ENCODE measurements around the gene MRPL11.
A peak's percentile ranks its signal among the peaks of the same experiment; 100 is the strongest.
"Not testable (repeated sequence)": the region's sequence is repeated elsewhere in the genome, so short reads cannot be mapped to it uniquely, and the experiment has no call there.

The MRPL11 gene

DNA sequence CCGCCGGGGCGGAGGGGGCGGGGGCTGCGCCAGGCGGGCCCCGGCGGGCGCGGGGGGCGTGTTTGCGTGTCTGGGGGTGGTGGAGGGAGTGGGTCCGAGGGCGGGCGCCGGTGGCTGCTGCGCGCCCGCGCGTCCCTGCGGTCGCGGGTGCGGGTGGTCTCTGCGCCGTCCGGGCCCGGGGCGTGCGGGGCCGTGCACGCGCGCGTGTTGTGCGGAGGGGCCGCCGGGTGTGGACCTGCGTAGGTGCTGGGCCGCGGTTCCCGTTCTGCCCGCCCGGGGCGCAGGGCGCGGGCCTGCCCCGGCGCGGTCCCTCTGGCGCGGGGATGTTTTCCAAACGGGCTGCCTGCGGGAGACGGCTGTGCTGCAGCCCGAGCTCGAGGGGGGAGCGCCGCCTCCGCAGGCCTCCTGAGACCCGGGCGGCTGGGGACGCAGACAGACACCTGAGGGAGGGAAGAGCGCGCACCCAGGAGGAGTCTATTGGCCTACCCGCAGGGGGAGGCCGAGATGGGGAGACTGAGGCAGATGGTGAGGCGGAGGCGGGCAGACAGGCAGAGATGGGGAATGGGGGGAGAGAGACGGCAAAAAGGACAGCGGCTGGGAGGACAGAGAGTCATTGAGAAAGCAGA lies 28.5 kb upstream of the MRPL11 start:
- no peak for DNase-seq (ENCODE audit: low read depth, low spot score)

- peak; percentile 87 for DNase-seq (ENCODE audit: low read depth, low spot score)
These were observed 27.8 kb upstream of the MRPL11 start, which contains the start of gene PELI3 for GRCh38 chr11:66466225-66467033. Gene PELI3, plus strand, starts transcription at chr11:66466905. Its CDS starts 1,224 bp downstream, at chr11:66468129.

DNA sequence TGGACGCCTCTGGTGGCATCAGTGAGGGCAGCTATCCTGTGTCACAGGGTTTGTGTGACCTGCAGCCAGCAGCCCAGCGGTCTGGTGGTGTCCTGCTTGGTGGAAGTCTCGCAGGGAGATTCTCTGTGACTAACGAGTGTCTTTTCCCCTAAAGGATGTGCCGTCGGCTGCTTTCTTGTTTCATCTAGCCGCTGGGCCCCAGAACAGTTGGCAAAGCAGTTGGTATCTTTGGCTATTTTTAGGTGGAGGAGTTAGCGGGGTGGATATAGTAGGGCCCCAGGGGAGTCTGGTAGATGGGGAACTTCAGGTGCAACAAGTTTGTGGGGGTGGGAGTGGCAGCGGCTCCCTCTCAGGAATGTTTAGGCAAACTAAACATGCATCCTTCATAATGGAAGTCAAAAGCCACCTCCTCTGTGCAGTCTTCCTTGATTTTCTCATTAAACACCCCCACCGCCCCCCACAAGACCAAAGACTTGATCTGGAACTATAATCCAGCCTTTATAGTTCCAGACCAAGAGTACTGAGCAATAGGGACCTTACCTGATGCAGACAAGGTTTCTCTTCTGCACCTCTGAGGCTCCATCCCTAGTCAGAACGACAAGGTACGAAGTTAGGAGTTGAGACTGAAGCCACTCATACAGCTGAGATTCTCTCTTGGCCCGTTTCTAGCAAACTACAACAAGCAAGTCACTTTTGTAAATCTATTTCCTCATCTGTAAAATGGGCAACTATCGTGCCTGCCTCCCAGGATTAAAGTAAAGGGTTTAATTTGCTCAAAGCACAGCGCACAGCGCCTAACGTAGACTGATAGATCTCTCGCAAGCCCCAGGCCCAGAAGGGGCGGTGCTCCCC lies 27.0 kb upstream of the MRPL11 start:
- DNase-seq (ENCODE audit: low read depth, low spot score) = no peak

DNA sequence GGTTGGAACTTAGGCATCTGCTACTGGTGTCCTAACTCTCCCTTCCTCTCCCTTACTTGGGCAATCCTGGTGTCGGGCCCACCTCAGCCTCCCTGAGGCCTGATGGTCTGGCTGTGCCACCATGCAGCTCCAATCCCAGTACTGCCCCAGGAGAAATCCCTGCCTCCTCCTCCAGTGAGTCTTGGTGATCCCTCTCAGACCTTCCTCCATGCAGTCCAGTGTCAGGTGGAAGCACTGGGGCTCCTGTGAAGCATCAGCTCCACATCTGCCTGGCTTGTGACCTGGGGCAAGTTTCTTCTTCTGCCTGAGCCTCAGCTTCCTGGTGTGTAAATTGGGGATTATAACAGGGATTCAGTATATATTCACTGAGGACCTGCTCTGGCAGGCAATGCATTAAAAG lies 26.3 kb upstream of the MRPL11 start:
- no peak for DNase-seq (ENCODE audit: low read depth, low spot score)

DNA sequence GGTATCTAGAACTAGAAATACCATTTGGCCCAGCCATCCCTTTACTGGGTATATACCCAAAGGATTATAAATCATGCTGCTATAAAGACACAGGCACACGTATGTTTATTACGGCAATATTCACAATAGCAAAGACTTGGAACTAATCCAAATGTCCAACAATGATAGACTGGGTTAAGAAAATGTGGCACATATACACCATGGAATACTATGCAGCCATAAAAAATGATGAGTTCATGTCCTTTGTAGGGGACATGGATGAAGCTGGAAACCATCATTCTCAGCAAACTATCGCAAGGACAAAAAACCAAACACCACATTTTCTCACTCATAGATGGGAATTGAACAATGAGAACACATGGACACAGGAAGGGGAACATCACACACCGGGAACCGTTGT lies 25.5 kb upstream of the MRPL11 start:
- DNase-seq (ENCODE audit: low read depth, low spot score) = not testable (repeated sequence)

GRCh38 chr11:66462911-66463310 lies 24.3 kb upstream of the MRPL11 start:
- DNase-seq (ENCODE audit: low read depth, low spot score) = no peak

DNA sequence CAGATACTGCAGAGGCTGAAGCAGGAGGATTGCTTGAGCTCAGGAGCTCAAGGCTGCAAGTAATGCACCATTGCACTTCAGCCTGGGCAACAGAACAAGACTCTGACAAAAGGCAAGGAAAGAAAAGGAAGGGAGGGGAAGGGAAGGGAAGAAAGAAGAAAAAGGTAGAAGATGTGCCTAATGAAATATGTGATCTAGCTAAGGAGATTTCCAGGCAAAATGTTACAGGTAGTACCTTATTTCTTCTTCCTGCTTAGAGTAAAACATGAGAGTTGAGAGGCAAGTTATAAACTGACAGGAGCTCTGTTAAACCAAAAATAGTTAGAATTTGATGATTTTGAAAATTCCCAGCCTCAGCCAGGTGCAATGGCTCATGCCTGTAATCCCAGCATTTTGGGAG lies 23.4 kb upstream of the MRPL11 start:
- no peak for DNase-seq (ENCODE audit: low read depth, low spot score)

- DNase-seq (ENCODE audit: low read depth, low spot score) = no peak
These were observed 20.6 kb upstream of the MRPL11 start for GRCh38 chr11:66459138-66459778.

DNA sequence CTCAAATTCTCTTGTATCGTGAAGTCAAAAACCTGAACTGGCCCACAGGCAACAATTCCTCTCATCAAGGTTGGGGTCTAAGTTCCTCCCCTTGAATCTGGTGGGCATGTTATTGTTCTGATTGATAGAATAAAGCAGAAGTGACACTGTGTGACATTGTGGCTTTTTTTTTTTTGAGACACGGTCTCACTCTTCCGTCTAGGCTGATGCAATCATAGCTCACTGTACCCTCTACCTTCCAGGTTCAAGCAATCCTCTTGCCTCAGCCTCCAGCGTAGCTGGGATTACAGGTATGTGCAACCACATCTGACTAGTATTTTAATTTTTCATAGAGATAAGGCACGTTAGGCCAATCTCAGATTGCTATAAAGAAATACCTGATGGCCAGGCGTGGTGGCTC lies 19.2 kb upstream of the MRPL11 start:
- no peak for DNase-seq (ENCODE audit: low read depth, low spot score)

GRCh38 chr11:66454828-66455227 lies 16.2 kb upstream of the MRPL11 start:
- DNase-seq (ENCODE audit: low read depth, low spot score) = no peak

- DNase-seq (ENCODE audit: low read depth, low spot score) = no peak
These were observed 15.6 kb upstream of the MRPL11 start for GRCh38 chr11:66454247-66454646.

DNA sequence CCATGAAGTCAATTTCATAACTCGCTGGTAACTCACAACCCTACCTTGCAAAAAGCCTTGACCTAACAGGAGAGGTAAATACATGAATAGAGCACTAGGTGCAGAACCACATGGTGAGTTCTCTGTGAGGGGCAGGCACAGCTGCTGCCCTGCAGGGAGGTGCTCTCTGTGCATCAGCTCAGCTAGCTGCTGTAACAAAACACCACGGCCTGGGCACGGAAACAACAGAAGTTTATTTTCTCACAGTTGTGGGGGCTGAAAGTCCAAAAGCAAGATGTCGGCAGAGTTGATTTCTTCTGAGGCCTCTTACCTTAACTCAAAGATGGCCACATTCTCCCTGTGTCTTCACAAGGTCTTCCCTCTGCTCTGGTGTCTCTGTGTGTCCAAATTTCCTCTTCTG lies 13.0 kb upstream of the MRPL11 start:
- no peak for DNase-seq (ENCODE audit: low read depth, low spot score)

- DNase-seq (ENCODE audit: low read depth, low spot score) = no peak
These were observed 11.9 kb upstream of the MRPL11 start for GRCh38 chr11:66450560-66450959.

DNA sequence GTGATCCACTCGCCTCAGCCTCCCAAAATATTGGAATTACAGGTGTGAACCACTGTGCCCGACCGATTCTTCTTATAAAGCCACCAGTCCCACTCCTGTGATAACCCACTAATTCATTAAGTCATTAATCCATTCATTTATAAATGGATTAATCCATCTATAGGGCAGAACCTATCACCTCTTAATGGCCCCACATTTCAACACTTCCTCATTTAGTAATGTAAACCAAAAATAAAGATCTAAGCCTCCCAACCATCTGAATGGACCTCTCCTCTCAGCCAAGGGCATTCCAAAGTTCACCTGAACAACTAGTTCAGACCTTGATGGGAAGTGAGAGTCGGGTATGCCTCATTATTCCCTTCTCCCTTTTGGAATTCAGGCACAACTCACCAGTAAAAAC lies 9.9 kb upstream of the MRPL11 start:
- DNase-seq (ENCODE audit: low read depth, low spot score) = no peak

GRCh38 chr11:66447012-66447411 lies 8.4 kb upstream of the MRPL11 start:
- DNase-seq (ENCODE audit: low read depth, low spot score) = no peak

GRCh38 chr11:66443602-66444001 lies 5.0 kb upstream of the MRPL11 start:
- DNase-seq (ENCODE audit: low read depth, low spot score) = no peak

DNA sequence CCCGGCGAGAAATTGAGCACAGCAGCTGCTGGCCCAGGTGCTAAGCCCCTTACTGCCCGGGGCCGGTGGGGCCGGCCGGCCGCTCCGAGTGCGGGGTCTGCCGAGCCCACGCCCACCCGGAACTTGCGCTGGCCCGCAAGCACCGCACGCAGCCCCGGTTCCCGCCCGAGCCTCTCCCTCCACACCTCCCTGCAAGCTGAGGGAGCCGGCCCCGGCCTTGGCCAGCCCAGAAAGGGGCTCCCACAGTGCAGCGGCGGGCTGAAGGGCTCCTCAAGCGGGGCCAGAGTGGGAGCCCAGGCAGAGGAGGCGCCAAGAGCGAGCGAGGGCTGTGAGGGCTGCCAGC lies 2.3 kb upstream of the MRPL11 start:
- DNase-seq (ENCODE audit: low read depth, low spot score) = not testable (repeated sequence)

GRCh38 chr11:66440101-66440939 lies 1.7 kb upstream of the MRPL11 start:
- DNase-seq (ENCODE audit: low read depth, low spot score) = not testable (repeated sequence)

GRCh38 chr11:66437979-66438503 lies 607 bp downstream of the MRPL11 start:
- no peak for DNase-seq (ENCODE audit: low read depth, low spot score)

DNA sequence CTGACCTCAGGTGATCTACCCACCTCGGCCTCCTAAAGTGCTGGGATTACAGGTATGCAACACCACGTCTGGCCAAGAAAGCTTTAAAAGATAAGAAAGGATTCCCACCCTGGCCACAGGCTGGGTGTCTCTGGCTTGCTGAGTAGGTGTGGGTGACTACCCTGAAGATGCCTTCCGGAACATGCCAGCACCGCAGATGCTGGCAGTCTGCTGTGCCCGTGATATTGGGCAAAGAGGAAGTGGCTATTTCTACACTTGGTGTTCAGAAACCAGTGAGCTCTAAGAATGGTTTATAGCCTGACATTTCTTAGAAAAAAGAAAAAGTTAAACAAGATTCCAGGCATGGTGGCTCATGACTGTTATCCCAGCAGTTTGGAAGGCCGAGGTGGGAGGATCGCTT lies 6.1 kb downstream of the MRPL11 start:
- DNase-seq (ENCODE audit: low read depth, low spot score) = no peak

- not testable (repeated sequence) for DNase-seq (ENCODE audit: low read depth, low spot score)
These were observed 6.7 kb downstream of the MRPL11 start for GRCh38 chr11:66431871-66432329.
